SK-N-SH treated with all-trans-retinoic acid at 6 μM for 48 hours (cell line): ENCODE measurements around the gene PLBD1.

ENCODE experiments used
- ARNTL ChIP-seq: fragments of 450-650 bp; formaldehyde crosslinking; IDR thresholded peaks from 2 replicates; pipeline ENCODE4 v1.5.0; 2020; ENCODE audit warnings: low read depth, mild to moderate bottlenecking, moderate library complexity, borderline replicate concordance
- GLIS3 ChIP-seq: fragments of 250-450 bp; sonication (Bioruptor Pico); IDR thresholded peaks from 2 replicates; pipeline ENCODE4 v1.5.0; 2020; ENCODE audit warnings: mild to moderate bottlenecking, moderate library complexity
- ISL1 ChIP-seq: fragments of 250-450 bp; sonication (Bioruptor Pico); IDR thresholded peaks from 2 replicates; pipeline ENCODE4 v2.1.2; 2022; ENCODE audit warnings: mild to moderate bottlenecking, moderate library complexity
- PPARA ChIP-seq: fragments of 250-450 bp; sonication (Bioruptor Pico); IDR thresholded peaks from 2 replicates; pipeline ENCODE4 v1.5.0; 2020; ENCODE audit warnings: mild to moderate bottlenecking, borderline replicate concordance
- RARB ChIP-seq: fragments of 250-450 bp; sonication (Bioruptor Pico); IDR thresholded peaks from 2 replicates; pipeline ENCODE4 v1.8.0; 2021; ENCODE audit warnings: mild to moderate bottlenecking, moderate library complexity
- SNAI2 ChIP-seq: fragments of 250-450 bp; sonication (Bioruptor Pico); IDR thresholded peaks from 2 replicates; pipeline ENCODE4 v1.5.0; 2020; ENCODE audit warnings: mild to moderate bottlenecking, moderate library complexity
- TCF4 ChIP-seq: fragments of 250-450 bp; sonication (Bioruptor Pico); IDR thresholded peaks from 2 replicates; pipeline ENCODE4 v1.8.0; 2021; ENCODE audit warnings: mild to moderate bottlenecking, moderate library complexity, borderline replicate concordance
- ZFP3 ChIP-seq: fragments of 250-450 bp; sonication (Bioruptor Pico); IDR thresholded peaks from 2 replicates; pipeline ENCODE4 v1.5.0; 2020; ENCODE audit warnings: mild to moderate bottlenecking, moderate library complexity
- ZFP30 ChIP-seq: fragments of 450-650 bp; formaldehyde crosslinking; IDR thresholded peaks from 2 replicates; pipeline ENCODE4 v1.5.0; 2022; ENCODE audit warnings: mild to moderate bottlenecking, moderate library complexity
- ZNF8 ChIP-seq: fragments of 450-650 bp; formaldehyde crosslinking; IDR thresholded peaks from 2 replicates; pipeline ENCODE4 v1.5.0; 2020; ENCODE audit warnings: mild to moderate bottlenecking, moderate library complexity
- TF ChIP-seq, protein P1 (sequence below): fragments of 250-450 bp; sonication (Bioruptor Pico); IDR thresholded peaks from 2 replicates; pipeline ENCODE4 v1.5.1; 2020; ENCODE audit warnings: low read depth, mild to moderate bottlenecking, moderate library complexity
- TF ChIP-seq, protein P2 (sequence below): fragments of 250-450 bp; sonication (Bioruptor Pico); IDR thresholded peaks from 2 replicates; pipeline ENCODE4 v1.8.0; 2020; ENCODE audit warnings: mild to moderate bottlenecking, moderate library complexity, borderline replicate concordance

DNA sequence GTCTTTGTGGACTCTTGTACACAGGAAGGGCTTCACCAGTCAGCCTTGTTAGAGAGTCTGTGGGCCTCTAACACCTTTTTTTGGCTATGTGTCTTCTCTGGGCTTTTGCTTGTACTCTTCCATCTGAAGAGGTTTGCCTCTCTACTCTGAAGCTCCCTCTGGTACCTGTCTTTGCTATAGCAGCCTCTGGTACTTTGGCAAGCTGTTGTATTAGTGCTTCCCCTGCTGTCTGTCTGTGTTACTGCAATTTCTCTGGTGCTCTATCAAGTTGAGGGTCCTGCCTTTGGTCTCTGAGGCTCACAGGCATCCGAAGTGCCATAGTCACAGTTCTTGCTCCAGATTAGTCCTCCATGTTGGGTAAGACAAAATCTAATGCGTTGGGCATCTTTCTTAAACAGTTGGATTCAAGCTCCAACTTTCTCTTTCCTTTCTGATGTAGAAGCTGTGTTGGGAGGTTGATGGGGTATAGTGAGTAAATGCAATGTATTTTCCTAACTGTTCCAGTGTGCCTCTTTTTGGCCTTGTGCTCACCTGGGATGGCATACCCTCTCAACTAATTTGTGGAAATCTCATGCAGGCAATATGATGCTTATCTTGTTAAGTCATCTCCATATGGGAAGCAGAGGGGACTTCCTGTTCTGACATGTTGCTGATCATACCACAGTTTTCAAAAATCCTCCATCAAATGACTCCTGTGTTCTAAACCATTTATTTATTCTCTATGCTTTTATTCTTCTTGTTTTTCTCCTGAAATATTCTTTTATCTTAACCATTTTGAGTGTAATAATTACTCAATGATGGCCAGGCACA, 113.4 kb downstream of the PLBD1 start:
- no peak for TF ChIP-seq SNAI2
- no peak for TF ChIP-seq GLIS3 (CRISPR knock-in tag)
- TF ChIP-seq, protein P1, sequence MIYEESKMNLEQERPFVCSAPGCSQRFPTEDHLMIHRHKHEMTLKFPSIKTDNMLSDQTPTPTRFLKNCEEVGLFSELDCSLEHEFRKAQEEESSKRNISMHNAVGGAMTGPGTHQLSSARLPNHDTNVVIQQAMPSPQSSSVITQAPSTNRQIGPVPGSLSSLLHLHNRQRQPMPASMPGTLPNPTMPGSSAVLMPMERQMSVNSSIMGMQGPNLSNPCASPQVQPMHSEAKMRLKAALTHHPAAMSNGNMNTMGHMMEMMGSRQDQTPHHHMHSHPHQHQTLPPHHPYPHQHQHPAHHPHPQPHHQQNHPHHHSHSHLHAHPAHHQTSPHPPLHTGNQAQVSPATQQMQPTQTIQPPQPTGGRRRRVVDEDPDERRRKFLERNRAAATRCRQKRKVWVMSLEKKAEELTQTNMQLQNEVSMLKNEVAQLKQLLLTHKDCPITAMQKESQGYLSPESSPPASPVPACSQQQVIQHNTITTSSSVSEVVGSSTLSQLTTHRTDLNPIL (CRISPR knock-in tag), result no peak
- no peak for TF ChIP-seq ZFP3
- no peak for TF ChIP-seq RARB (CRISPR knock-in tag)
- TF ChIP-seq ISL1 (CRISPR knock-in tag), result no peak
- TF ChIP-seq TCF4 (CRISPR knock-in tag), result no peak
- no peak for TF ChIP-seq ARNTL (CRISPR knock-in tag)
- no peak for TF ChIP-seq ZFP30
- no peak for TF ChIP-seq PPARA (CRISPR knock-in tag)
- TF ChIP-seq, protein P2, sequence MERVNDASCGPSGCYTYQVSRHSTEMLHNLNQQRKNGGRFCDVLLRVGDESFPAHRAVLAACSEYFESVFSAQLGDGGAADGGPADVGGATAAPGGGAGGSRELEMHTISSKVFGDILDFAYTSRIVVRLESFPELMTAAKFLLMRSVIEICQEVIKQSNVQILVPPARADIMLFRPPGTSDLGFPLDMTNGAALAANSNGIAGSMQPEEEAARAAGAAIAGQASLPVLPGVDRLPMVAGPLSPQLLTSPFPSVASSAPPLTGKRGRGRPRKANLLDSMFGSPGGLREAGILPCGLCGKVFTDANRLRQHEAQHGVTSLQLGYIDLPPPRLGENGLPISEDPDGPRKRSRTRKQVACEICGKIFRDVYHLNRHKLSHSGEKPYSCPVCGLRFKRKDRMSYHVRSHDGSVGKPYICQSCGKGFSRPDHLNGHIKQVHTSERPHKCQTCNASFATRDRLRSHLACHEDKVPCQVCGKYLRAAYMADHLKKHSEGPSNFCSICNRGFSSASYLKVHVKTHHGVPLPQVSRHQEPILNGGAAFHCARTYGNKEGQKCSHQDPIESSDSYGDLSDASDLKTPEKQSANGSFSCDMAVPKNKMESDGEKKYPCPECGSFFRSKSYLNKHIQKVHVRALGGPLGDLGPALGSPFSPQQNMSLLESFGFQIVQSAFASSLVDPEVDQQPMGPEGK (CRISPR knock-in tag), result no peak
- no peak for TF ChIP-seq ZNF8
